ENCODE results near the gene SAG. TPM values are rescaled to one million over a fixed set of nuclear protein-coding genes. Genes with fewer than 3 reads are reported as not detected.

SAG gene
- total and polyA plus RNA-seq, 2 of the 13 experiments (the other 11 are each of a cell fraction or from before 2014, with no cell fraction given): not detected

DNA sequence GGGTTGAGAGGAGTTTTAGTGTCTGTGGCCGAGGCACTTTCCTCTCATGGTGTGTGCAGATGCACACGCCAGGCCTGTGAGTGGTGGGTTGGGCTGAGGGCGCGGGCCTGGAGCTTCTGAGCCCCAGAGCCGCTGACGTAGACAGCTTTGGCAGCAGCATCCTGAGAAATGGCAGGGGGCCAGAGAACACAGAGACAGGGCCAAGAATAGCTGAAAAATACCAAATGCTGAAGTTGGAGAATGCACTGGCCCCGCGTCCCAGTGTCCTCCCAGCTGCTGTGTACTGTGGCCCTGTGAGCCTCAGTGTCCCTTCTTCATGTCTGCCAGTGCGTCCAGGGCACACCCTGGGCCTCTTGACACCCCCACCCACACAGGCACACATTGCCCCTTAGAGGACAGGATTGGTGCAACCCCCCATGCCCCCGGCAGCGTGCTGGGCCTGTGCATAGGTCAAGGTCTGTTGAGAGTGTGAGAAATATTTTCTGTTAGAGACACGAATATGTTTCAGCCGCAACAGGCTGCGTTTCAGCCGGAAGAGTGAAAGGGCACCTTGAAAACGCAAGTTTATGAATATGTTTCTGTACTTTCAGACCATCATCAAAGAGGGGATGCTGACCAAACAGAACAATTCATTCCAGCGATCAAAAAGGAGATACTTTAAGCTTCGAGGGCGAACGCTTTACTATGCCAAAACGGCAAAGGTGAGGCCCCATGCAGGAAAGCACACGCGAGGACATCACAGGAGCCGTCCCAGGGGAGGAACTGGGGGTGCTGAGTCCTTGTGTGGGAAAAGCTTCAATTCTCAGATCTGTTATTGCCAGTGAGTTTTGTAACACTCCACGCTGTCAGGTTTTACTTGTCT is 80.3 kb downstream of the SAG start (continued):
- peak; percentile 16; the same call in 1 of the 2 replicates for TF ChIP-seq DRAP1 (CRISPR knock-in tag; IDR thresholded peaks at IDR 0.05)
- TF ChIP-seq GFI1 (CRISPR knock-in tag; IDR thresholded peaks at IDR 0.05; ENCODE audit: borderline replicate concordance): peak; percentile 76; the same call in 1 of the 2 replicates
- TF ChIP-seq ZMAT3 (CRISPR knock-in tag; conservative IDR thresholded peaks at IDR 0.05): 0 out of 2 replicates have a peak, but pooled peaks have one; percentile 31
- no peak for TF ChIP-seq ZNF83 (CRISPR knock-in tag; IDR thresholded peaks at IDR 0.05; ENCODE audit: borderline replicate concordance)
- no peak for TF ChIP-seq KDM1A (CRISPR knock-in tag; IDR thresholded peaks at IDR 0.05)
- no peak for TF ChIP-seq CCAR2 (optimal IDR thresholded peaks at IDR 0.05; ENCODE audit: low read depth, low read length)
- no peak for TF ChIP-seq ZNF451 (CRISPR knock-in tag; IDR thresholded peaks at IDR 0.05)
- TF ChIP-seq ZNF577 (CRISPR knock-in tag; IDR thresholded peaks at IDR 0.05; ENCODE audit: borderline replicate concordance, low read depth): no peak
- TF ChIP-seq ZNF816 (CRISPR knock-in tag; IDR thresholded peaks at IDR 0.05; ENCODE audit: borderline replicate concordance): no peak
- TF ChIP-seq ZNF280B (CRISPR knock-in tag; IDR thresholded peaks at IDR 0.05; ENCODE audit: borderline replicate concordance): no peak
- peak; percentile 51 for TF ChIP-seq THAP11 (CRISPR knock-in tag; IDR thresholded peaks at IDR 0.05)
- TF ChIP-seq, protein P1, sequence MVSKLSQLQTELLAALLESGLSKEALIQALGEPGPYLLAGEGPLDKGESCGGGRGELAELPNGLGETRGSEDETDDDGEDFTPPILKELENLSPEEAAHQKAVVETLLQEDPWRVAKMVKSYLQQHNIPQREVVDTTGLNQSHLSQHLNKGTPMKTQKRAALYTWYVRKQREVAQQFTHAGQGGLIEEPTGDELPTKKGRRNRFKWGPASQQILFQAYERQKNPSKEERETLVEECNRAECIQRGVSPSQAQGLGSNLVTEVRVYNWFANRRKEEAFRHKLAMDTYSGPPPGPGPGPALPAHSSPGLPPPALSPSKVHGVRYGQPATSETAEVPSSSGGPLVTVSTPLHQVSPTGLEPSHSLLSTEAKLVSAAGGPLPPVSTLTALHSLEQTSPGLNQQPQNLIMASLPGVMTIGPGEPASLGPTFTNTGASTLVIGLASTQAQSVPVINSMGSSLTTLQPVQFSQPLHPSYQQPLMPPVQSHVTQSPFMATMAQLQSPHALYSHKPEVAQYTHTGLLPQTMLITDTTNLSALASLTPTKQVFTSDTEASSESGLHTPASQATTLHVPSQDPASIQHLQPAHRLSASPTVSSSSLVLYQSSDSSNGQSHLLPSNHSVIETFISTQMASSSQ (IDR thresholded peaks at IDR 0.05; ENCODE audit: low read depth): no peak
- TF ChIP-seq, protein P1 (CRISPR knock-in tag; IDR thresholded peaks at IDR 0.05; ENCODE audit: borderline replicate concordance): peak; percentile 63; the same call in 1 of the 2 replicates
- TF ChIP-seq TEAD3 (CRISPR knock-in tag; optimal IDR thresholded peaks at IDR 0.05; ENCODE audit: borderline replicate concordance): peak; percentile 74
- no peak for TF ChIP-seq THYN1 (CRISPR knock-in tag; IDR thresholded peaks at IDR 0.05; ENCODE audit: borderline replicate concordance, low read depth)
- TF ChIP-seq ZNF557 (CRISPR knock-in tag; IDR thresholded peaks at IDR 0.05): no peak
- peak; percentile 69; the same call in 1 of the 2 replicates for TF ChIP-seq RCOR2 (CRISPR knock-in tag; IDR thresholded peaks at IDR 0.05)
- TF ChIP-seq NFYB (CRISPR knock-in tag; IDR thresholded peaks at IDR 0.05): no peak
- TF ChIP-seq ZKSCAN5 (CRISPR knock-in tag; IDR thresholded peaks at IDR 0.05): no peak
- no peak; the same call in 1 of the 2 replicates for TF ChIP-seq NFIC (IDR thresholded peaks at IDR 0.05; ENCODE audit: low read length)
- TF ChIP-seq CBFB (CRISPR knock-in tag; IDR thresholded peaks at IDR 0.05): no peak
- TF ChIP-seq TAF1 (CRISPR knock-in tag; IDR thresholded peaks at IDR 0.05): peak; percentile 43; the same call in 1 of the 2 replicates
- TF ChIP-seq CCDC6 (CRISPR knock-in tag; IDR thresholded peaks at IDR 0.05): no peak
- peak; percentile 66 for TF ChIP-seq ZFY (CRISPR knock-in tag; IDR thresholded peaks at IDR 0.05)
- no peak for TF ChIP-seq POLR2AphosphoS2 (IDR thresholded peaks at IDR 0.05; ENCODE audit: low read depth, low read length)
- no peak for TF ChIP-seq PHF20 (CRISPR knock-in tag; IDR thresholded peaks at IDR 0.05)
